ENCODE data around the gene NINJ1. TPM values are rescaled to one million over a fixed set of nuclear protein-coding genes. Genes with fewer than 3 reads are reported as not detected.
"Not testable (repeated sequence)": the region's sequence is repeated elsewhere in the genome, so short reads cannot be mapped to it uniquely, and the experiment has no call there.

NINJ1 gene
- total RNA-seq, 4 donors from 2014 or later, result 20.6 to 87.4 (median 44.2) TPM

DNA sequence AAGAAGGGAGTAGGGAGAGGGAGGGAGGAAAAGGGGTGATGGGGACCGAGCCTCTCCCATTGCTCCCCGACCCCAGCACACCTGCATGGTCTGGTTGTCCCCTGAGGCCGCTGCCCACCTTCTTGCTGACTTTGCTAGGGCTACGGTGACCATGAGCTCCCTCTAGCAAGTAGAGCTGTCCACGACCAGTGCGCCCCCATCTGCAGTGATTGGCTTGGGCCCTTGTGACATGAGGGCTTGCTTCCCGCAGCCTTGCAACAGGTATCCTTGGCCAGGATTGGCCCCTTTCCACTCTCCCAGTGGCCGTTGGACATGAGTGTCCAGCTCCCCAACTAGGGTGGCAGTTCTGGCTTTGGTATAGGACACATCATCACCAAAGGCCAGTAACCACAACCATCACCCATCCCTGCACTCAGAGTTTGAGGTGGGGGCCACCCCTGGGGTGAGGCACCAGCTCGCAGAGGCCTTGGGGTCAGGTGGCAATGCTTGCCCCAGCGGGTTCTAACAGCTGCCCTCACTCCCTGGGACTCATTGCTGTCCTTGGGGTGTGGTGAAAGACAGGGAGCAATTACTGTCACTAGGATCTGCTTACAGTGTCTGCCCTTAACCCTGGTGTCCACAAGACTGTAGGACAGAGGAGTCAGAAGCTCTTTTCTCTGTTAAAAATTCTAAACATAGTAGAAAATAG is 17.2 kb upstream of the NINJ1 start:
- no peak for DNase-seq
- Histone ChIP-seq H3K27ac (no peak overlapping the region), H3K27me3 (no peaks in the 10 kb centered on the region), H3K36me3 (no peaks in the 10 kb centered on the region), H3K9me3 (no peaks in the 10 kb centered on the region), H3K4me1 (no peaks in the 10 kb centered on the region), H3K4me3 (no peak overlapping the region)
- intact Hi-C loops (cut with DNase I; ENCODE audit: low total_unique reads), result no loop called here
- TF ChIP-seq, protein P1, sequence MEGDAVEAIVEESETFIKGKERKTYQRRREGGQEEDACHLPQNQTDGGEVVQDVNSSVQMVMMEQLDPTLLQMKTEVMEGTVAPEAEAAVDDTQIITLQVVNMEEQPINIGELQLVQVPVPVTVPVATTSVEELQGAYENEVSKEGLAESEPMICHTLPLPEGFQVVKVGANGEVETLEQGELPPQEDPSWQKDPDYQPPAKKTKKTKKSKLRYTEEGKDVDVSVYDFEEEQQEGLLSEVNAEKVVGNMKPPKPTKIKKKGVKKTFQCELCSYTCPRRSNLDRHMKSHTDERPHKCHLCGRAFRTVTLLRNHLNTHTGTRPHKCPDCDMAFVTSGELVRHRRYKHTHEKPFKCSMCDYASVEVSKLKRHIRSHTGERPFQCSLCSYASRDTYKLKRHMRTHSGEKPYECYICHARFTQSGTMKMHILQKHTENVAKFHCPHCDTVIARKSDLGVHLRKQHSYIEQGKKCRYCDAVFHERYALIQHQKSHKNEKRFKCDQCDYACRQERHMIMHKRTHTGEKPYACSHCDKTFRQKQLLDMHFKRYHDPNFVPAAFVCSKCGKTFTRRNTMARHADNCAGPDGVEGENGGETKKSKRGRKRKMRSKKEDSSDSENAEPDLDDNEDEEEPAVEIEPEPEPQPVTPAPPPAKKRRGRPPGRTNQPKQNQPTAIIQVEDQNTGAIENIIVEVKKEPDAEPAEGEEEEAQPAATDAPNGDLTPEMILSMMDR (IDR thresholded peaks at IDR 0.05), result no peak
- no peak for TF ChIP-seq POLR2A (IDR thresholded peaks at IDR 0.05)

DNA sequence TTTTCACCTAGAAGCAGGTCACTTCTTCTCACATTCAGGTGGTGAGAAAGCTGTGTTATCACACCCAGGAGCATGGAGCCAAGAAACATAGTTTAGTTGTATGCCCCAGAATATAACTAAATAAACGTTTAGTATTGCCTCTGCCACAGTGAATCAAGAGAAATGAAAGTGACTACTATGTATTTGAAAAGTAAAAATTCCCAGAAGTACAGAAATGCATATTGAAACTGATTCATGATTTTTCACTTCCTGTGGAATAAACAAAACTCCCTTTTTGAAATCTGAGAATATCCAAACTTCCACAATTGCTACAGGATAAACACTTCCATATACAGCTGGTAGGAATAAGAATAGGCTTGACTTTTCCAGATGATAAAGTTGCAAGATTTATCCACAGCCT is 15.3 kb upstream of the NINJ1 start:
- no peaks in the 10 kb centered on the region for H3K4me1 ChIP-seq
- no peaks in the 10 kb centered on the region for H3K27me3 ChIP-seq
- intact Hi-C loops (cut with DNase I; ENCODE audit: low total_unique reads), result no loop called here
- no peaks in the 10 kb centered on the region for H3K36me3 ChIP-seq
- H3K27ac ChIP-seq, result no peak overlapping the region
- no peak overlapping the region for H3K4me3 ChIP-seq
- H3K9me3 ChIP-seq, result no peaks in the 10 kb centered on the region
- DNase-seq, result no peak
- TF ChIP-seq, protein P1 (IDR thresholded peaks at IDR 0.05), result no peak
- no peak for TF ChIP-seq POLR2A (IDR thresholded peaks at IDR 0.05)

DNA sequence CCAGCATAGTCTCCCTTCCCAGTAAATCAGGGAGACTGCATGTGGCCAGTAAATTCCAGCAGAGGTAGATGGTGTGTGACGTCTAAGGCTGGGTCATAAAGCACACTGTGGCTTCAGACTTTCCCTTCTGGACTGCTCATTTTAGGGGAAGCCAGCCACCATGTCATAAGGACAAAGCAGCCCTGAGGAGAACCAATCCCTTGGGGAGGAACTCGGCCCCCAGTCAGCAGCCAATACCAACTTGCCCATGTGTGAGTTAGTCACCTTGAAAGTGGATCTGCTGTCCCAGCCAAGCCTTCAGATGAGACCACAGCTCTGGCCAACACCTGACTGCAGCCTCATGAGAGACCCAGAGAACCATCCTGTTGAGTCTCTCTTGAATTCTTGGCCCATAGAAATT is 14.7 kb upstream of the NINJ1 start:
- no peaks in the 10 kb centered on the region for H3K27me3 ChIP-seq
- DNase-seq, result no peak
- intact Hi-C loops (cut with DNase I; ENCODE audit: low total_unique reads), result no loop called here
- no peak for TF ChIP-seq POLR2A (IDR thresholded peaks at IDR 0.05)
- TF ChIP-seq, protein P1 (IDR thresholded peaks at IDR 0.05), result no peak
- no peaks in the 10 kb centered on the region for H3K9me3 ChIP-seq
- no peak overlapping the region for H3K27ac ChIP-seq
- H3K4me3 ChIP-seq, result no peak overlapping the region
- no peaks in the 10 kb centered on the region for H3K36me3 ChIP-seq
- H3K4me1 ChIP-seq, result no peaks in the 10 kb centered on the region

DNA sequence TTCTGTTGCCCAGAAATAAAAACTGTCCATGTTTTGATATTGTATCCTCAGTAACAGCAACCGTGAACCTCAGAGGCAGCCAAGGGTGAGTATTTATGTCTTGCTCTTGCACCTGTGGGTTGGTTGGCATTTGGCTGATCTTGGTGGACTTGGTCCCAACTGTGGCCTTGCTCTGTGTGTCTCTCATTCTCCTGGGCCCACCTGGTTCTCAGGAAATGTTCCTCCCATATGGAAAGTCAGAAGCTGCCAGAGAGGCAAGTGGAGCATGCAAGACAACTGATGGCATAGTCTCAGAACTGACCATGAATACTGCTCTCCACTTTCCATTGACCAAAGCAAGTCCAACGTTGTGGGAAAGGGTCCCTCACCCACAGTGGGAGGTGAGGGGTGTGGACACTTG is 13.6 kb upstream of the NINJ1 start:
- intact Hi-C loops (cut with DNase I; ENCODE audit: low total_unique reads), result no loop called here
- H3K9me3 ChIP-seq, result no peaks in the 10 kb centered on the region
- no peak for DNase-seq
- no peaks in the 10 kb centered on the region for H3K36me3 ChIP-seq
- no peaks in the 10 kb centered on the region for H3K4me1 ChIP-seq
- TF ChIP-seq, protein P1 (IDR thresholded peaks at IDR 0.05), result no peak
- TF ChIP-seq POLR2A (IDR thresholded peaks at IDR 0.05), result no peak
- no peaks in the 10 kb centered on the region for H3K27me3 ChIP-seq
- no peak overlapping the region for H3K27ac ChIP-seq
- no peak overlapping the region for H3K4me3 ChIP-seq

DNA sequence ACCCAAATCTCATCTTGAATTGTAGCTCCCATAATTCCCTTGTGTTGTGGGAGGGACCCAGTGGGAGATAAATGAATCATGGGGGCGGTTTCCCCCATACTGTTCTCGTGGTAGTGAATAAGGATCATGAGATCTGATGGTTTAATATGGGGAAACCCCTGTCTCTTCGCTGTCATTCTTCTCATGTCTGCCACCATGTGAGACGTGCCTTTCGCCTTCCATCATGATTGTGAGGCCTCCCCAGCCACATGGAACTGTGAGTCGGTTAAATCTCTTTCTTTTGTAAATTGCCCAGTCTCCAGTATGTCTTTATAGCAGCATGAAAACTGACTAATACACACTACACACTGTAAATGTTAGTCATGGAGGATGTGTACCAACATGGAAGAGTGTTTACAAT is 12.6 kb upstream of the NINJ1 start:
- H3K9me3 ChIP-seq; H3K27ac ChIP-seq; H3K27me3 ChIP-seq; H3K4me3 ChIP-seq; H3K4me1 ChIP-seq; H3K36me3 ChIP-seq; intact Hi-C loops (cut with DNase I; ENCODE audit: low total_unique reads); DNase-seq: not testable (repeated sequence)
